ENCODE results near the gene PDE8B.

DNA sequence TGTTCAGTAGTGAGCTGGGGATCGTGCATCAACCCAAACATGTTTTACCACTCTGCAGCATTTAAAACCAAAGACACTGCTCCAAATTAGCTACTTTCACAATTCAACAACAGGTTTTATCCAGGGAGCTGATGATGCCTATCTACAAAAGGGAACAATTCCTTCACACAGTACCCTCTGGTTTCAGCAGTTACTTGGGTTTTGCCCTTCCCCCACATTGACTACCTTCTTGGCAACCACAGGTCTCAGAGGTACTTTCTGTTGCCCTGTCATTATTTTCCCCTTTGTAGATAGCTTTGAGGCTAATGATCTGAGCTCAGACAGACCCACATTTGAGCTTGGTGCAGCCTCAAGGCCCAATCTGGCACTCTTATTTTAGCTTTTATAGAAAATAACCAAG lies 185.5 kb downstream of the PDE8B start:
- TF ChIP-seq, protein P1, sequence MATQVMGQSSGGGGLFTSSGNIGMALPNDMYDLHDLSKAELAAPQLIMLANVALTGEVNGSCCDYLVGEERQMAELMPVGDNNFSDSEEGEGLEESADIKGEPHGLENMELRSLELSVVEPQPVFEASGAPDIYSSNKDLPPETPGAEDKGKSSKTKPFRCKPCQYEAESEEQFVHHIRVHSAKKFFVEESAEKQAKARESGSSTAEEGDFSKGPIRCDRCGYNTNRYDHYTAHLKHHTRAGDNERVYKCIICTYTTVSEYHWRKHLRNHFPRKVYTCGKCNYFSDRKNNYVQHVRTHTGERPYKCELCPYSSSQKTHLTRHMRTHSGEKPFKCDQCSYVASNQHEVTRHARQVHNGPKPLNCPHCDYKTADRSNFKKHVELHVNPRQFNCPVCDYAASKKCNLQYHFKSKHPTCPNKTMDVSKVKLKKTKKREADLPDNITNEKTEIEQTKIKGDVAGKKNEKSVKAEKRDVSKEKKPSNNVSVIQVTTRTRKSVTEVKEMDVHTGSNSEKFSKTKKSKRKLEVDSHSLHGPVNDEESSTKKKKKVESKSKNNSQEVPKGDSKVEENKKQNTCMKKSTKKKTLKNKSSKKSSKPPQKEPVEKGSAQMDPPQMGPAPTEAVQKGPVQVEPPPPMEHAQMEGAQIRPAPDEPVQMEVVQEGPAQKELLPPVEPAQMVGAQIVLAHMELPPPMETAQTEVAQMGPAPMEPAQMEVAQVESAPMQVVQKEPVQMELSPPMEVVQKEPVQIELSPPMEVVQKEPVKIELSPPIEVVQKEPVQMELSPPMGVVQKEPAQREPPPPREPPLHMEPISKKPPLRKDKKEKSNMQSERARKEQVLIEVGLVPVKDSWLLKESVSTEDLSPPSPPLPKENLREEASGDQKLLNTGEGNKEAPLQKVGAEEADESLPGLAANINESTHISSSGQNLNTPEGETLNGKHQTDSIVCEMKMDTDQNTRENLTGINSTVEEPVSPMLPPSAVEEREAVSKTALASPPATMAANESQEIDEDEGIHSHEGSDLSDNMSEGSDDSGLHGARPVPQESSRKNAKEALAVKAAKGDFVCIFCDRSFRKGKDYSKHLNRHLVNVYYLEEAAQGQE (IDR thresholded peaks at IDR 0.05), result no peak
- TF ChIP-seq, protein P2, sequence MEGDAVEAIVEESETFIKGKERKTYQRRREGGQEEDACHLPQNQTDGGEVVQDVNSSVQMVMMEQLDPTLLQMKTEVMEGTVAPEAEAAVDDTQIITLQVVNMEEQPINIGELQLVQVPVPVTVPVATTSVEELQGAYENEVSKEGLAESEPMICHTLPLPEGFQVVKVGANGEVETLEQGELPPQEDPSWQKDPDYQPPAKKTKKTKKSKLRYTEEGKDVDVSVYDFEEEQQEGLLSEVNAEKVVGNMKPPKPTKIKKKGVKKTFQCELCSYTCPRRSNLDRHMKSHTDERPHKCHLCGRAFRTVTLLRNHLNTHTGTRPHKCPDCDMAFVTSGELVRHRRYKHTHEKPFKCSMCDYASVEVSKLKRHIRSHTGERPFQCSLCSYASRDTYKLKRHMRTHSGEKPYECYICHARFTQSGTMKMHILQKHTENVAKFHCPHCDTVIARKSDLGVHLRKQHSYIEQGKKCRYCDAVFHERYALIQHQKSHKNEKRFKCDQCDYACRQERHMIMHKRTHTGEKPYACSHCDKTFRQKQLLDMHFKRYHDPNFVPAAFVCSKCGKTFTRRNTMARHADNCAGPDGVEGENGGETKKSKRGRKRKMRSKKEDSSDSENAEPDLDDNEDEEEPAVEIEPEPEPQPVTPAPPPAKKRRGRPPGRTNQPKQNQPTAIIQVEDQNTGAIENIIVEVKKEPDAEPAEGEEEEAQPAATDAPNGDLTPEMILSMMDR (IDR thresholded peaks at IDR 0.05; ENCODE audit: low read depth, low read length, missing input control), result no peak
- no peak for TF ChIP-seq RAD21 (IDR thresholded peaks at IDR 0.05)
- TF ChIP-seq GABPA (IDR thresholded peaks at IDR 0.05 in 1 of 2, conservative IDR thresholded peaks at IDR 0.05 in 1 of 2), result no peak
- TF ChIP-seq, protein P3, sequence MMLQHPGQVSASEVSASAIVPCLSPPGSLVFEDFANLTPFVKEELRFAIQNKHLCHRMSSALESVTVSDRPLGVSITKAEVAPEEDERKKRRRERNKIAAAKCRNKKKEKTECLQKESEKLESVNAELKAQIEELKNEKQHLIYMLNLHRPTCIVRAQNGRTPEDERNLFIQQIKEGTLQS (IDR thresholded peaks at IDR 0.05), result no peak
- TF ChIP-seq, protein P4, sequence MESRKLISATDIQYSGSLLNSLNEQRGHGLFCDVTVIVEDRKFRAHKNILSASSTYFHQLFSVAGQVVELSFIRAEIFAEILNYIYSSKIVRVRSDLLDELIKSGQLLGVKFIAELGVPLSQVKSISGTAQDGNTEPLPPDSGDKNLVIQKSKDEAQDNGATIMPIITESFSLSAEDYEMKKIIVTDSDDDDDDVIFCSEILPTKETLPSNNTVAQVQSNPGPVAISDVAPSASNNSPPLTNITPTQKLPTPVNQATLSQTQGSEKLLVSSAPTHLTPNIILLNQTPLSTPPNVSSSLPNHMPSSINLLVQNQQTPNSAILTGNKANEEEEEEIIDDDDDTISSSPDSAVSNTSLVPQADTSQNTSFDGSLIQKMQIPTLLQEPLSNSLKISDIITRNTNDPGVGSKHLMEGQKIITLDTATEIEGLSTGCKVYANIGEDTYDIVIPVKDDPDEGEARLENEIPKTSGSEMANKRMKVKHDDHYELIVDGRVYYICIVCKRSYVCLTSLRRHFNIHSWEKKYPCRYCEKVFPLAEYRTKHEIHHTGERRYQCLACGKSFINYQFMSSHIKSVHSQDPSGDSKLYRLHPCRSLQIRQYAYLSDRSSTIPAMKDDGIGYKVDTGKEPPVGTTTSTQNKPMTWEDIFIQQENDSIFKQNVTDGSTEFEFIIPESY (IDR thresholded peaks at IDR 0.05), result no peak
- no peak for TF ChIP-seq TAF1 (conservative IDR thresholded peaks at IDR 0.05)
- TF ChIP-seq, protein P5, sequence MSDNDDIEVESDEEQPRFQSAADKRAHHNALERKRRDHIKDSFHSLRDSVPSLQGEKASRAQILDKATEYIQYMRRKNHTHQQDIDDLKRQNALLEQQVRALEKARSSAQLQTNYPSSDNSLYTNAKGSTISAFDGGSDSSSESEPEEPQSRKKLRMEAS (IDR thresholded peaks at IDR 0.05), result no peak
- TF ChIP-seq JUND (IDR thresholded peaks at IDR 0.05), result no peak
- no peak for TF ChIP-seq SP1 (IDR thresholded peaks at IDR 0.05)
- no peak for TF ChIP-seq NR2F2 (IDR thresholded peaks at IDR 0.05)
- no peak for TF ChIP-seq YY1 (IDR thresholded peaks at IDR 0.05)
- TF ChIP-seq FOXA1 (IDR thresholded peaks at IDR 0.05), result no peak
